Uterus (tissue), 4 donors: Measurements from ENCODE around the gene KIRREL3. TPM values are rescaled to one million over a fixed set of nuclear protein-coding genes. Genes with fewer than 3 reads are reported as not detected.
"Not testable (repeated sequence)": the region's sequence is repeated elsewhere in the genome, so short reads cannot be mapped to it uniquely, and the experiment has no call there.

Source experiments
- DNase-seq, 2 donors: peaks; one replicate each; pipeline ENCODE4 v3.0.0-alpha.2; 2019 to 2020
- H3K27ac ChIP-seq, 2 donors: fragments of 200-600 bp; sonication (generic); 1 replicate in 1 of 2; 2 replicates in 1 of 2; pipeline ENCODE4 v1.5.1; 2016 to 2018
- H3K27me3 ChIP-seq, 2 donors: fragments of 200-600 bp; sonication (generic); one replicate each; pipeline ENCODE4 v1.5.1; 2018 to 2019; ENCODE audit warnings: control low read depth in 1 of 2
- H3K36me3 ChIP-seq, 2 donors: fragments of 200-600 bp; sonication (generic); one replicate each; pipeline ENCODE4 v1.5.1; 2019; ENCODE audit warnings: control low read depth in 1 of 2
- H3K4me1 ChIP-seq, 2 donors: fragments of 200-600 bp; sonication (generic); one replicate each; pipeline ENCODE4 v1.5.1; 2018 to 2019; ENCODE audit warnings: control low read depth in 1 of 2
- H3K4me3 ChIP-seq, 2 donors: fragments of 200-600 bp; sonication (generic); 1 replicate in 1 of 2; 2 replicates in 1 of 2; pipeline ENCODE4 v1.5.1; 2018 to 2019; ENCODE audit warnings: mild to moderate bottlenecking in 1 of 2
- H3K9me3 ChIP-seq, 2 donors: fragments of 200-600 bp; sonication (generic); one replicate each; pipeline ENCODE4 v1.5.1; 2019; ENCODE audit warnings: control low read depth in 1 of 2
- CTCF ChIP-seq, 4 experiments: fragments of 200-600 bp in 2 of 4; fragments of 450-650 bp in 2 of 4; sonication (generic) in 2 of 4; IDR thresholded peaks; one replicate each; pipeline ENCODE4 v1.5.1; 2016 to 2019; ENCODE audit warnings: antibody characterized with exemption in 4 of 4, mild to moderate bottlenecking in 2 of 4, moderate library complexity in 1 of 4
- POLR2A ChIP-seq, 2 donors: fragments of 450-650 bp; IDR thresholded peaks; one replicate each; pipeline ENCODE4 v1.6.1; 2016; ENCODE audit warnings: antibody characterized with exemption in 2 of 2, mild to moderate bottlenecking in 1 of 2, moderate library complexity in 1 of 2
- intact Hi-C: fragments of 100-400 bp; cut with DNase I; formaldehyde crosslinking; loops from one replicate; pipeline ENCODE4 v1.15.1; 2023; ENCODE audit warnings: low total_unique reads
- total RNA-seq, 4 donors: library from RNA; depleted of rRNA in 3 of 4; stranded (reverse); fragments of >200 nt in 3 of 4; gene quantifications; one replicate each; pipeline versions ENCODE4 v1.1.0 to v1.2.4, GENCODE V29; 2014 to 2023
- donor health status: DM: yes; HTN: yes; CAD: no.

KIRREL3 gene
- total RNA-seq, 4 donors from 2014 or later = 10.0 TPM; not detected in 3

- no peak for TF ChIP-seq CTCF (IDR thresholded peaks at IDR 0.05)
- no peak for TF ChIP-seq POLR2A (IDR thresholded peaks at IDR 0.05)
- H3K4me3 ChIP-seq = no peak overlapping the region
- peaks cover 0 to 13% of the 10 kb centered on the region in 2 donors for H3K4me1 ChIP-seq
- no peak for DNase-seq
- no peaks in the 10 kb centered on the region for H3K27me3 ChIP-seq
- H3K27ac ChIP-seq = no peak overlapping the region
- no peaks in the 10 kb centered on the region for H3K36me3 ChIP-seq
- intact Hi-C loops = no loop called here
- H3K9me3 ChIP-seq = no peaks in the 10 kb centered on the region
Observed at GRCh38 chr11:126396965-126397364, 603.6 kb downstream of the KIRREL3 start.

GRCh38 chr11:126396266-126396665 is 604.3 kb downstream of the KIRREL3 start:
- H3K9me3 ChIP-seq, H3K36me3 ChIP-seq, H3K27me3 ChIP-seq, H3K4me3 ChIP-seq, intact Hi-C loops, DNase-seq: not testable (repeated sequence)
- Histone ChIP-seq H3K27ac (peak overlapping the region in 1 of 2 donors; percentile 30), H3K4me1 (peaks cover 0 to 13% of the 10 kb centered on the region in 2 donors)

GRCh38 chr11:126395784-126396183 is 604.8 kb downstream of the KIRREL3 start:
- H3K27me3 ChIP-seq, H3K36me3 ChIP-seq, intact Hi-C loops, H3K4me3 ChIP-seq, H3K9me3 ChIP-seq: not testable (repeated sequence)
- Histone ChIP-seq H3K27ac (peak overlapping the region; percentile 47 to 50), H3K4me1 (peaks cover 0 to 13% of the 10 kb centered on the region in 2 donors)
- peak; percentile 66 to 76 for DNase-seq

GRCh38 chr11:126394634-126395072 is 605.9 kb downstream of the KIRREL3 start:
- H3K4me3 ChIP-seq, H3K9me3 ChIP-seq, DNase-seq, intact Hi-C loops, H3K36me3 ChIP-seq, H3K27me3 ChIP-seq: not testable (repeated sequence)
- Histone ChIP-seq H3K27ac (peak overlapping the region in 1 of 2 donors; percentile 22), H3K4me1 (peaks cover 0 to 13% of the 10 kb centered on the region in 2 donors)

GRCh38 chr11:126394036-126394435 is 606.5 kb downstream of the KIRREL3 start:
- peak overlapping the region in 1 of 2 donors; percentile 22 for H3K27ac ChIP-seq
- no peaks in the 10 kb centered on the region for H3K9me3 ChIP-seq
- no peaks in the 10 kb centered on the region for H3K36me3 ChIP-seq
- intact Hi-C loops = no loop called here
- H3K4me3 ChIP-seq = no peak overlapping the region
- H3K4me1 ChIP-seq = peaks cover 0 to 13% of the 10 kb centered on the region in 2 donors
- TF ChIP-seq CTCF (IDR thresholded peaks at IDR 0.05) = no peak
- TF ChIP-seq POLR2A (IDR thresholded peaks at IDR 0.05) = no peak
- H3K27me3 ChIP-seq = no peaks in the 10 kb centered on the region
- no peak for DNase-seq

GRCh38 chr11:126393143-126393542 is 607.4 kb downstream of the KIRREL3 start:
- intact Hi-C loops = no loop called here
- no peak for TF ChIP-seq CTCF (IDR thresholded peaks at IDR 0.05)
- TF ChIP-seq POLR2A (IDR thresholded peaks at IDR 0.05) = no peak
- Histone ChIP-seq H3K4me1 (peaks cover 0 to 13% of the 10 kb centered on the region in 2 donors), H3K27me3 (no peaks in the 10 kb centered on the region), H3K4me3 (no peak overlapping the region), H3K27ac (no peak overlapping the region), H3K9me3 (no peaks in the 10 kb centered on the region), H3K36me3 (no peaks in the 10 kb centered on the region)
- DNase-seq = no peak

- no peak overlapping the region for H3K4me3 ChIP-seq
- TF ChIP-seq CTCF (IDR thresholded peaks at IDR 0.05) (no peak), POLR2A (IDR thresholded peaks at IDR 0.05) (no peak)
- no peaks in the 10 kb centered on the region for H3K27me3 ChIP-seq
- intact Hi-C loops = no loop called here
- no peaks in the 10 kb centered on the region for H3K9me3 ChIP-seq
- no peak for DNase-seq
- no peaks in the 10 kb centered on the region for H3K36me3 ChIP-seq
- H3K27ac ChIP-seq = no peak overlapping the region
- H3K4me1 ChIP-seq = peaks cover 0 to 13% of the 10 kb centered on the region in 2 donors
Observed at GRCh38 chr11:126392633-126393013, 607.9 kb downstream of the KIRREL3 start.
